Activated CD4-positive, CD25-positive, alpha-beta regulatory T cell treated with anti-CD3 and anti-CD28 coated beads, Interleukin-2, amount 50 U/mL, for 24 hours (primary cell): ENCODE data around the gene DHH.

Experiments
- ATAC-seq, 2 donors: fragments of 150-1000 bp; cut with Tn5 transposase; one replicate each; pipeline ENCODE4 v1.10.0; 2021; ENCODE audit warnings: mild to moderate bottlenecking in 1 of 2, moderate library complexity in 1 of 2

Gene DHH

DNA sequence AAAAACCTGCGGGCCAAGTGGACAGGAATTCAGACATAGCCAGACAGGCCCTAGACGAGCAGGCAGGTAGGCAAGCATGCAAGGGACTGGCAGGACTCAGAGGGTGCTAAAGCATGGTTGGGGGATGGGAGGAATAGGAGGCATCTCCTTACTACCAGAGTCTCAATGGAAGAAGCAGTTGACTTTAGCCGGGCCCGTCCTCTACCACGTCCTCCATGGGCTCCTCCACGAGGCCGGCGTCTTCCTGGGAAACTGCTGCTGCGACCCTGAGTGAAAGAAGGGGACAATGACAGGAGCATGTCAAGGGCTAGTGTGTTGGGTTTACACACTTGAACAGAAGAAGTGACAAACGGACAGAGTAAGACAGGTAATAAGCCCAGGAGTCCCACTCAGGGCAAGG is 45.6 kb downstream of the DHH start:
- ATAC-seq = no peak

DNA sequence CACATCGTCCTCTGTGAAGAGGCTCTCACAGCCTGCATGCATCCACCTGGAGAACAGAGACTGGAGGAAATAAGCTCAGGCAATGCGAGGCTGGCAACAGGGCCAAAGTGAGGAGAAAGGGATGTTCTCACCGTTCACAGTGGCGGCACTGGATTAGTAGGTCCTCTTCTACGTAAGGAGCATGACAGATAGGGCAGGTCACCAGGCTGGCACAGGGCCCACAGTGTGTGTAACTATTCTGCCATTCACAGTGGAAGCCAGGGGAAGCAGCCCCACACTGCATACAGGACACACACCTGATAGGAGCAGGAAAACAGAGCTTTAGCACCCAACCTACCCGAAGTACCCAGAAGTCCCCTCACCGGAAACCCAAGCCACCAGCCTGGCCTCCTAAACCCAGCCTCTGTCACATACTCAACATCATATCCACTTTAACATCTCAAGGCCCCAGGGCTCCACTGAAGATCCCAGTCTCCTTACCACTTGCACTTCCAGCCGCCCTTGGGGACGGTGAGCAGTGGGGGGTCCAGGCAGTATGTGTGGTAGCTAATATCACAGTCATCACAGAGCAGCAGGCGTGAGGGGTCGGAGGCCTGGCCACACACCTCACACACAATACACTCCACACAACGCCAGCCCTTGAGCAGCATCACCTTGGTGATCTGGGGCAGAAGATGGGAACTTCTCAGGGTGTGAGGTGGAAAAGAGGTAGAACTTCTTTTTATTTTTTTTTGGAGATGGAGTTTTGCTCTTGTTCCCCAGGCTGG is 48.3 kb downstream of the DHH start:
- ATAC-seq = no peak

DNA sequence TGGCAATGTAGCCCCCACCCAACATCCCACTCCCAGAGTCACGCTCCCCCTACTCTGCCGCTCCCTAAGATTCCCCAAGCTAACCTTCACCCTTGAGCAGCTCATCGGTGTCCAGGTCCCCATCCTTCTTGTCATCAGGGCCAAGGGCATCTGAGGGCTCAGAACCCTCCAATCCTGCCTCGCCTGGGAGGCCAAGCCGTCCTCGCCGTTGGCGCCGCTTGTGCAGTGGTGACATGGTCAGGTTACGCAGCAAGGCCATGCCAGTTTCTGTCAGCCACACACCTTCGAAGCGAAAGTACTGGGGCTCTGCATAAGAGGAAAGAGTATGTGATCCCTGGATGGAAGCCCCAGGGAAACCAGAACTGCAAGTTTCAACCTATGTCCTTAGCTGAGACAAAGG is 49.9 kb downstream of the DHH start:
- no peak for ATAC-seq

DNA sequence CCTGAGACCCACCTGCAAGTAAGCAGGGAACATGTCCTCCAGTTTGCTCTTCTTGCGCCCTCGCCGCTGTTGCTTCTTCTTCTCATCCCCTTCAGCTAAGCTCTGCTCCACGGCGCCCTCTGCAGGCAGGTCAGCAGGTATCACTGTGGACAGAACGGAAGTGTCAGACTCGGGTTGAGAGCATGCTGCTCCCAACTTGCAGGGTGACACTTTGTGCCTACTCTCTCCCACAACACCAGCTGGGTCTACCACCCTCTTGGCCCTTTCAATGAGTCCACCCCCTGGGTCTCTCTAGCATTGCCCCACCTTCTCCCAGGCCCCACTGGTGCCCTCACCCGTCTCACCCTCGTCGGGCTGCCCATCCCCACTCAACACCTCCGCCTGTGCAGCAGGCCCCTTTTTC is 50.7 kb downstream of the DHH start:
- ATAC-seq = peak; percentile 78 to 83

DNA sequence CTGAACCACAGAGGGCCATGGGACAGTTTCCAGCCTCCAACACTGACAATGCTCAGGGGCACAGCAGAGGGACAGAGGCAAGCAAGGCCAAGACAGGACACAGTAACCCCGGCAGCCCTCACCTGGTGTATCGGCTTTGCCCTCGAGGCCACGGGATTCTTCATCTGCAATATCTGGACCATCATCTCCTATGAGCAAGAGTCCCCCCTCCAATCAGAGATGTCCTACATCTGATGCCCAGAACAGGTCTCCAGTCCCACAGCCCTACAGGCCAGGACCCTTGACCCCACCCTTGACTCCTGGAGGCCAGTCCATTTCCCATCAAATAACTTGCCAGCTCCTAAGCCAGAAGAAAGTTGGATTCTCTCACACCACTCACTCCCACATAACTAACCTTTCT is 51.4 kb downstream of the DHH start:
- no peak for ATAC-seq

DNA sequence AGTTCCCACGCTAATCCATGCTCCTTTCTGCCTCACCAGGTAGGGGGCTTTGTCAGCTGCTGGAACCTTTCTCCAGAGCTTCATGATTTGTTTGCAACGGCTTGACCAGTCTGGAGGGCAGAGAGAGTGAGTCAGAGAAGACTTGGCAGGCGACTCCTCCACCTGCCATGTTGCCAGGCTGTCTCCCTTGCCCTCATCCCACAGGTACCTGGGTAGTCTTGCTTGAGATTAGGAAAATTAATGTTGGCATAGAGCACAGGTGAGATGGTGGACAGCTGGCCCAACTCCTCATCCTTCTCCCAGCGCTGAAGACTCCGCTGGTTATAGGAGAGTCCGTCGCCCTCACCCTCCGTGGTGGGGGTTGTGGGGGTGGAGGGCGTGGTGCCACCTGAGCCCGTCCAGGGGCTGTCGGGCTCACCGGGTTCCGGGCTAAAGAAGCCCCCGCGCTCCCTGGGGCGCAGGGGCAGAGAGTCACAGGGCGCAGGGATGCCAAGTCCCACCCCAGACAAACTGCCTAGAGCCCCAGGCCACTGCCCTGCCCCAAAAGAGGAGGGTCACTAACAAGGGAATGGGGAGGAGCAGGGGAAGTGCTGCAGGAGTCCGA is 52.6 kb downstream of the DHH start:
- no peak for ATAC-seq

DNA sequence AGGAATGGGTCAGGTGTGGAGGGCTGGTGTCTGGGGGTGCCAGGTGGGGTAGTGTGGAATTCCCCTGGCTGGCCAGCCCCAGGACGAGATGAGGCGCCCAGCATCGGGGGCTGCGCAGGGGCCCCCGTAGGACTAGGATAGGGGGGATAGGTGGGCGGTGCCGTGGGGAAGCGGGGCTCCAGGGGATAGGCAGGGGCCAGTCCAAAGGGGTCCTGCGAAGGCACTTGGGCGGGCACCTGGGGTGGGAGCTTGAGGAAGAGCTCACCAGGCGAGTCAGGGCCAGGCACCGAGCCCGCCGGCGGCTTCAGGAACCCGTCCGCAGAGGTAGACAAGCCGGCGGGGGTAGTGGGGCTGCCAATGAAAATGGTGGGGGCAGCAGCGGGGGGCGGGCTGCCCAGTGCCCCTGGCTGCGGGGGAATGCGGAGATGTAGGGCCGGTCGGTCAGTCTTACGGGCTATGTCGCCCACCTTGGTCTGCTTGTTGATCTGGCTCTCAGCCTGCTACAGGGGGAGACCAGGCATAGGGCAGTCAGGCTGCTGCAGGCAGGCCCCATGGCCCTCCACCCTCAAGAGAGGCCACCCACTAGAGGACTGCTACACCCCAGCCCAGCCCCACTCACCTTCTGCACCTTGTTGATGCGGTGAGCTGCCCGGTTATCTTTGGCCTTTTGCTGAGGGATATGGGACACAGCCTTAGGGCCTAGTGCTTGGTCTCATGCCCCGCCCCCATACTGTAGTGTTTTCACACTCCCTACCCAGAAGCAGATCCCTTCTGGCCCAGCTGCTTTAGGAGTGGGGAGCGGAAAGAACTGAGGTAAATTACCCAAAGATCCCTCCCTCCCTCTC is 53.3 kb downstream of the DHH start:
- no peak for ATAC-seq

DNA sequence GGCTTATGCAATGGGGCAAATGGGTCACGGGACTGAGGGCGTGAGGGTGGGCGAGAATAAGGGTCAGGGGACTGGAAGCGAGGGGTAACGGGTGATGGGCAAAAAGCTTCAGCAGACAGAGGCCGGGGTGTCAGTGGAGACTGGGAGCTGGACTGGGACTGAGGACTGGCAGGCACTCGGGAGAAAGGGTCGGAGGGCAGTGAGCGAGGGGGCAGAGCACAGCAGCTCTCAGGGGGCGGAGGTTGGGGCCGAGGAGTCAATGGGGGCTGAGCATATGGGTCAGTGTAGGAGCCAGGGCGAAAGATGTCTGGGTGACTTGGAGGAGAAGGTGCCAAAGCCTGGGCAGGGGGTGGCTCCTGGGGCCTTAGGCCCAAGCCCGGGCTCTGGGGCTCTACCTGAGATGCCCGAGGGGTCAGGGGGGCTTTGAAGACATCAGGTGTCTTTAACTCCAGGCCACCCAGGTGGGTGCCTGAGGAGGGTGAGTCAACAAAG is 54.2 kb downstream of the DHH start:
- no peak for ATAC-seq

DNA sequence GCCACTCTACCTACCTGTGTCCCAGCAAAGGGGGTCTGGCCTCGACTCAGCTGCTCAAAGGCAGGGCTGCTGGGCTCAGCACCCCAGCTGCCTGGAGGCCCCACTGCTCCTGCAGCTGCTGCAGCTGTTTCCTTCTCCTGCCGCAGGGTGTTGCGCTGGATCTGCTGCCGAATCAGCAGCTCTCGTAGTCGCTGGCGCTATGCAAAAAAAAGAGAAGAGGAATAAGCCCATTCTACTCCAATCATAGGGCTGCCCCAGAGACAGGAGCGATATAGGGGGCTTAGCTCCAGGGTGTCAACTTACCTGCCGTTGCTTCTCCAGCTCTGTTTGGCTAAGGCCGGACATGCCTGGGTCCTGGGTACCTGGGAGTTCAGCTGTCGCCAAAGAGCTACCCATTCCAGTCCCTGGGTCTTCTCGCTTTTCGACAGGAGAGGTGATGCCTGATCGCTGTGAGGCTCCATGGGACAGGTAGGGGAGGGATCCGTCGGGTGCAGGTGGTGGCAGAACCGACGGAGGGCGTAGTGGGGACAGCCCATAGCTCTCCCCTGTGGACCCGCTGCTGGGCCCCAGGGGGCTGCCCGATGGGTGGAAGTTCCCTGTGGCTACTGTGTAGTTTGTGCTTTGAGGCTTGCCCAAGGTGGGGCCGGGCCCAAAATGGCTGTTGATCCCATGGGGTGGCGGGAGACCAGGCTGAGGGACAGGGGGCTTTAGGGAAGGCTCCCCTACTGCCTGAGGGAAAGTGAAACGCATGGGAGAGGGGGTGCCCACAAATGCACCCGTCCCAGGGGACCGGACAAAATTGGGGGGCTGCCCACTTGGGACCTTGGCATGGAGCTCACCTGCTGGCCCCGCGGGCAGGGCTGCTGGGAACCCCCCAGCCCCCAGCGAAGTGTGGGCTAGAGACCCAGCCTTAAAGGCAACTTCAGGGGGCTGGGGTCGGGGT is 54.9 kb downstream of the DHH start:
- no peak for ATAC-seq

DNA sequence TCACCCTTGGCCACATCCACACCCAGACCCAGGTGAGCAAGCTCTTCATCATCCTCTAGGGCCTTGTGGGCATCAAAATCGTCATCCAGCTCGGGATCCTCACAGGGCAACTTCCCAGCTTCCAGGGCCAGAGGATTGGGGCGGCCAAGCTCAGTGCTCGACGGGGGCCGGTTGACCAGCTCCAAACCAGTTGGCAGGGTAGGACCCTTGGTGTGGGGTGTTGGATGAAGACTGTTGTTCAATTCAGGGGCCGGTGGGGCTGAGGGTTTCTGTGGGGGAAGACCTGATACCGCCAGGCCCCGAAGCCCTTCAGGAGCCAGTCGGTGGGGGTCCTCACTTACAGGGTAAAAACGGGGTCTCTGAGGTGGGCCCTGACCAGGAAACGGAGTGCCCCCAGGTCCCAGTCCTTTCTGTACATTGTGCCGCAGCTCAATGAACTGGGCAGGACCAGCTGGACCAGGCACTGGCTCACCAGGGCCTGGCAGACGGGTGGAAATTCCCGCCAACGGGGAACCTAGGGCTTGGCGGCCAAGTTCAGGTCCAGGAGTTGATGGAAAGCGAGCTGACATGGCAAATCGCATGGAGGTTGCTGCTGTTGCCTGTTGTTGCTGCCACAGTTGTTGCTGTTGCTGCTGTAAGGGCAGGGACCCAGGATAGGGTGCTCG is 56.2 kb downstream of the DHH start:
- ATAC-seq = no peak

DNA sequence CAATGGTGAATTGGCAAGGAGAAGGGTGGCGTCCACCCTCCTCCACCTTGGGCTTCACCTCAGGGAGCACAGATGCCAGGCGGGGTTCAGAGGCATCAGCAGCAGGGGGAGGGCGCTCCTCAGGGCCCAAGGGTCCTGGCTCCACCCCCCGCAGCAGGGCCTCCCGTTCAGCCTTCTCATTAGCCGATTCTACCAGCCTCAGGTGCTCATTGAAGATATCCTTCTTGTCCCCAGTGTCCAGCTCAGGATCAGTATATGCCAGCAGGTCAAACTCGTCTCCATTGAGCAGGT is 56.7 kb downstream of the DHH start:
- no peak for ATAC-seq

DNA sequence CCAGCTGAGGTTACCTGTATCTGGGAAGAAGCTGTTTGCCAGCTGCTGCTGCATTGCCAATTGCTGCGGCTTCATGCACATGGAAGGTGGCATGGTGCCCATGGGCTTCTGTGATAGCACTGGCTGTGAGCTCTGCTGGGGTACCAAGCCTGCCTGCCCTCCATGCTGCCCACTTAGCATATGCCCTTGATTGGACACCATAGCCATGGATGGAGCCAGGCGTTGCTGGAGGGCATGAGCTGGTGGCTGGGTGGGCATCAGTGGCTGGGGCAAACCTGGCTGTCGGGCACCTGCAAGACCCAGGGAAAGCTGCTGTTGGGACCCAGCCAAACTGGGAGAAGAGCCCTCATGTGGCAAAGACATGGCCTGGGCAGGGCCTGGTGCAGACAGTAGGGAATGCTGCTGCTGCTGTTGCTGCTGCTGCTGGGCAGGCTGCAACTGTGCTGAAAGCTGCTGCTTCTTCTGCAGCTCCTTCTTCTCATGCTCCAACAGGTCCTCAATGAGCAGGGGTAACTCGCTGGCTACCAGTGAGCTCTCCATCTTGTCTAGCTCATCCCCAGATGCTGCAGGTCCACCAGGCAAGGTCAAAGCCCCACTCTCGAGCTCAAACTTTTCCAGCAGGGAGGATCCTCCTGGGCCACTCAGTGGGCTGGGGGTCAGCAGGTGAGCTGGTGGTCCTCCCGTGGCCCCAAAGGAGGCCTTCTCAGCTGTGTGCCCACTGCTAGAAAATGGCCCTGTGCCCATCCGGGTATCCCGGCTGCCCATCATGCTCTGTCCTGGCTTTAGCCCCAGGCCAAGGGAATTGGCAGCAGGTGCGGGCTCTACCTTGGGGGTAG is 57.3 kb downstream of the DHH start:
- no peak for ATAC-seq
